SK-N-SH (cell line): ENCODE data around the gene CDC123. TPM values are rescaled to one million over a fixed set of nuclear protein-coding genes. Genes with fewer than 3 reads are reported as not detected.

ENCODE experiments used
- CTCF ChIA-PET: fragments of 300-600, 350-600 bp; formaldehyde crosslinking; extraction: SDS; loops from one replicate; lab custom pipeline; 2021; lab: Yijun Ruan, JAX
- POLR2A ChIA-PET: fragments of 350-600 bp; sonication (Branson Sonifier 250); formaldehyde crosslinking; extraction: SDS; loops from one replicate; lab custom pipeline; 2020; ENCODE audit warnings: antibody characterized with exemption, inconsistent platforms; lab: Yijun Ruan, JAX
- DNase-seq: peaks from one replicate; pipeline ENCODE4 v3.0.0; 2012
- H2AFZ ChIP-seq: fragments of 200-600 bp; sonication (generic); 2 replicates; pipeline ENCODE4 v1.8.1; 2016; ENCODE audit warnings: antibody characterized with exemption, mild to moderate bottlenecking, low read depth
- H3F3A ChIP-seq: fragments of 200-600 bp; sonication (generic); replicated peaks from 2 replicates; pipeline ENCODE3; 2016; ENCODE audit warnings: antibody characterized with exemption, mild to moderate bottlenecking; ENCODE audit not compliant: insufficient read depth
- H3K27ac ChIP-seq, 2 experiments: fragments of 200-500 bp in 1 of 2; fragments of 200-600 bp in 1 of 2; sonication (Bioruptor generic) in 1 of 2; sonication (generic), shearing (Covaris generic) in 1 of 2; 2 replicates each; pipeline versions ENCODE4 v1.5.1 to v1.6.1; 2014 to 2016; ENCODE audit warnings: low read depth in 2 of 2, inconsistent platforms in 1 of 2, low read length in 1 of 2, mild to moderate bottlenecking in 1 of 2, mixed read lengths in 1 of 2
- H3K27me3 ChIP-seq: fragments of 200-600 bp; sonication (generic), shearing (Covaris generic); 2 replicates; pipeline ENCODE4 v1.6.1; 2016; ENCODE audit warnings: mixed run types; ENCODE audit not compliant: insufficient read depth
- H3K36me3 ChIP-seq, 2 experiments: fragments of 200-500 bp in 1 of 2; fragments of 200-600 bp in 1 of 2; sonication (Bioruptor generic) in 1 of 2; sonication (generic) in 1 of 2; replicated peaks in 1 of 2; 2 replicates each; pipeline versions ENCODE3 to v1.5.1; 2014 to 2016; ENCODE audit warnings: low read length in 1 of 2, mild to moderate bottlenecking in 1 of 2; ENCODE audit not compliant: insufficient read depth in 2 of 2, control insufficient read depth in 1 of 2
- H3K4me1 ChIP-seq, 2 experiments: fragments of 200-500 bp in 1 of 2; fragments of 200-600 bp in 1 of 2; sonication (Bioruptor generic) in 1 of 2; sonication (generic), shearing (Covaris generic) in 1 of 2; 2 replicates each; pipeline versions ENCODE4 v1.5.1 to v1.6.1; 2014 to 2016; ENCODE audit warnings: low read depth in 1 of 2, low read length in 1 of 2, mixed run types in 1 of 2; ENCODE audit not compliant: insufficient read depth in 2 of 2, control insufficient read depth in 1 of 2
- H3K4me2 ChIP-seq: fragments of 200-600 bp; sonication (generic), shearing (Covaris generic); 2 replicates; pipeline ENCODE4 v1.6.1; 2017; ENCODE audit warnings: mixed run types
- H3K4me3 ChIP-seq, 2 experiments: fragments of 200-500 bp in 1 of 2; fragments of 200-600 bp in 1 of 2; sonication (Bioruptor generic) in 1 of 2; sonication (generic), shearing (Covaris generic) in 1 of 2; 2 replicates each; pipeline versions ENCODE4 v1.5.1 to v1.8.1; 2014 to 2016; ENCODE audit warnings: low read depth in 2 of 2, inconsistent platforms in 1 of 2, low read length in 1 of 2, mild to moderate bottlenecking in 1 of 2, mixed read lengths in 1 of 2, moderate library complexity in 1 of 2
- H3K79me2 ChIP-seq: fragments of 200-600 bp; sonication (generic); 2 replicates; pipeline ENCODE4 v1.8.1; 2017; ENCODE audit warnings: mild to moderate bottlenecking; ENCODE audit not compliant: insufficient read depth
- H3K9ac ChIP-seq: fragments of 200-600 bp; sonication (generic); 2 replicates; pipeline ENCODE4 v1.6.1; 2017; ENCODE audit warnings: mixed run types
- H3K9me2 ChIP-seq: fragments of 200-600 bp; sonication (generic); 2 replicates; pipeline ENCODE4 v1.6.1; 2017; ENCODE audit warnings: mixed run types
- H3K9me3 ChIP-seq: fragments of 200-600 bp; sonication (generic); 2 replicates; pipeline ENCODE4 v1.6.1; 2017; ENCODE audit warnings: mixed run types, mild to moderate bottlenecking, moderate library complexity
- H4K20me1 ChIP-seq: fragments of 200-600 bp; sonication (generic); 2 replicates; pipeline ENCODE4 v1.6.1; 2017; ENCODE audit warnings: mild to moderate bottlenecking, mixed run types; ENCODE audit not compliant: insufficient read depth
- CTCF ChIP-seq: fragments of 200-600 bp; sonication (generic); IDR thresholded peaks from 2 replicates; pipeline ENCODE4 v1.6.1; 2017; ENCODE audit warnings: antibody characterized with exemption, mild to moderate bottlenecking, moderate library complexity
- EZH2phosphoT487 ChIP-seq: fragments of 200-600 bp; sonication (generic); IDR thresholded peaks from 2 replicates; pipeline ENCODE4 v1.6.1; 2017; ENCODE audit warnings: low read depth, mixed run types, mild to moderate bottlenecking, antibody characterized with exemption, moderate library complexity, borderline replicate concordance
- FOSL2 ChIP-seq: IDR thresholded peaks from 2 replicates; pipeline ENCODE4 v1.4.0; 2012; ENCODE audit warnings: low read depth, mild to moderate bottlenecking, moderate library complexity, borderline replicate concordance
- FOXM1 ChIP-seq: IDR thresholded peaks from 2 replicates; pipeline ENCODE4 v1.4.0; 2012; ENCODE audit warnings: low read depth, mild to moderate bottlenecking
- IRF3 ChIP-seq: fragments of 150-350 bp; IDR thresholded peaks from 2 replicates; pipeline ENCODE4 v1.6.1; 2016; ENCODE audit warnings: mild to moderate bottlenecking, low read depth, low read length
- PBX3 ChIP-seq: IDR thresholded peaks from 2 replicates; pipeline ENCODE4; 2012
- POLR2AphosphoS5 ChIP-seq: IDR thresholded peaks from 2 replicates; pipeline ENCODE4 v1.6.1; 2012; ENCODE audit warnings: low read depth, low read length
- RCOR1 ChIP-seq: fragments of 150-350 bp; IDR thresholded peaks from 2 replicates; pipeline ENCODE4 v1.6.1; 2017; ENCODE audit warnings: antibody characterized with exemption, low read length
- TAF1 ChIP-seq: IDR thresholded peaks from 2 replicates; pipeline ENCODE4 v1.6.1; 2012; ENCODE audit warnings: low read depth, mild to moderate bottlenecking, low read length, moderate library complexity, borderline replicate concordance
- USF2 ChIP-seq: fragments of 150-350 bp; IDR thresholded peaks from 2 replicates; pipeline ENCODE4 v1.6.1; 2017; ENCODE audit warnings: antibody characterized with exemption, low read length, low read depth, borderline replicate concordance
- YY1 ChIP-seq: IDR thresholded peaks from 2 replicates; pipeline ENCODE4 v1.4.0; 2012; ENCODE audit warnings: low read depth, mild to moderate bottlenecking
- WGBS: methylation state at CpG from one replicate; pipeline ENCODE4 v1.1.6; 2017; ENCODE audit warnings: low lambda C conversion rate; 5-methylcytosine and 5-hydroxymethylcytosine counted together
- polyA plus RNA-seq, 3 experiments: library from polyadenylated mRNA; depleted of rRNA; stranded (reverse); fragments of >200 nt; gene quantifications; 2 replicates each; pipeline ENCODE4 v1.2.3, GENCODE V29; 2012
- TF ChIP-seq, protein P1 (sequence below): IDR thresholded peaks from 2 replicates; pipeline ENCODE4 v1.4.0; 2012; ENCODE audit warnings: low read depth, borderline replicate concordance
- TF ChIP-seq, protein P2 (sequence below): IDR thresholded peaks from 2 replicates; pipeline ENCODE4 v1.6.1; 2012; ENCODE audit warnings: mild to moderate bottlenecking, low read depth, low read length, moderate library complexity

Gene CDC123
- polyA plus RNA-seq, 1 of the 3 experiments (the other 2 are of a cell fraction): 139 TPM

DNA sequence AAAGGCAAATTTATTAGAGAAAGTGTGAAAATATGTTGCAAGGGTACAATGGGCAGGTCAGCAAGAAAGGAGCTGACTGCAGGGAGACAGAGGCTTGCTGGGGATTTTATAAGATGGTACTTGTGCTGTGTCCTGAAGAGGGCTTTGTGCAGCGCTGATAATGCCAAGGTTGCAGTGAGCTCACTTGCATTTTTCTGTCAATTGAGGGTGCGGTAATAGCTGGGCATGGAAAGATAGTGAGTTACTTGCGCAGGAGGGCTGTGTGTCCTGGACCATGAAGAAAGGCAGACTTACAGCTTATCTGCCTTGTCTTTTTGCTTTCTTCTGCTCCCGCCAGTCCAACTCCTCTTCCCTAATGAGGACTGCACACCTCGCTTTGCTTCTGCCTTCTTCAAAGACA lies 12.5 kb downstream of the CDC123 start (continued):
- TF ChIP-seq, protein P1, sequence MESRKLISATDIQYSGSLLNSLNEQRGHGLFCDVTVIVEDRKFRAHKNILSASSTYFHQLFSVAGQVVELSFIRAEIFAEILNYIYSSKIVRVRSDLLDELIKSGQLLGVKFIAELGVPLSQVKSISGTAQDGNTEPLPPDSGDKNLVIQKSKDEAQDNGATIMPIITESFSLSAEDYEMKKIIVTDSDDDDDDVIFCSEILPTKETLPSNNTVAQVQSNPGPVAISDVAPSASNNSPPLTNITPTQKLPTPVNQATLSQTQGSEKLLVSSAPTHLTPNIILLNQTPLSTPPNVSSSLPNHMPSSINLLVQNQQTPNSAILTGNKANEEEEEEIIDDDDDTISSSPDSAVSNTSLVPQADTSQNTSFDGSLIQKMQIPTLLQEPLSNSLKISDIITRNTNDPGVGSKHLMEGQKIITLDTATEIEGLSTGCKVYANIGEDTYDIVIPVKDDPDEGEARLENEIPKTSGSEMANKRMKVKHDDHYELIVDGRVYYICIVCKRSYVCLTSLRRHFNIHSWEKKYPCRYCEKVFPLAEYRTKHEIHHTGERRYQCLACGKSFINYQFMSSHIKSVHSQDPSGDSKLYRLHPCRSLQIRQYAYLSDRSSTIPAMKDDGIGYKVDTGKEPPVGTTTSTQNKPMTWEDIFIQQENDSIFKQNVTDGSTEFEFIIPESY: no peak

GRCh38 chr10:12212454-12212853 lies 16.5 kb downstream of the CDC123 start:
- Histone ChIP-seq H3K36me3 (peaks cover 66 to 81% of the 10 kb centered on the region in 2 experiments), H3K4me3 (no peak overlapping the region), H3K9ac (no peak overlapping the region), H3K9me2 (no peaks in the 10 kb centered on the region), H2AFZ (no peak overlapping the region), H3K9me3 (no peaks in the 10 kb centered on the region), H3K27me3 (no peaks in the 10 kb centered on the region), H3F3A (peaks cover 30% of the 10 kb centered on the region), H4K20me1 (no peaks in the 10 kb centered on the region; the same call in 1 of the 2 replicates), H3K4me2 (no peak overlapping the region), H3K4me1 (peaks cover 0 to 3% of the 10 kb centered on the region in 2 experiments; a peak in 2 of 4 replicates), H3K79me2 (peaks cover 27% of the 10 kb centered on the region), H3K27ac (no peak overlapping the region)
- DNase-seq: no peak
- ChIA-PET CTCF (interaction anchor here (1.3 to 6.0 kb wide), 2 partner anchors 13 to 52 kb away, joined by 4 to 78 read pairs; partner anchors contain the start of genes CDC123 and NUDT5), POLR2A (no interaction called here)
- TF ChIP-seq EZH2phosphoT487 (no peak), IRF3 (no peak), FOXM1 (no peak), TAF1 (no peak), FOSL2 (no peak), USF2 (no peak), PBX3 (no peak), RCOR1 (no peak), CTCF (no peak), POLR2AphosphoS5 (no peak), YY1 (no peak)
- TF ChIP-seq, protein P2, sequence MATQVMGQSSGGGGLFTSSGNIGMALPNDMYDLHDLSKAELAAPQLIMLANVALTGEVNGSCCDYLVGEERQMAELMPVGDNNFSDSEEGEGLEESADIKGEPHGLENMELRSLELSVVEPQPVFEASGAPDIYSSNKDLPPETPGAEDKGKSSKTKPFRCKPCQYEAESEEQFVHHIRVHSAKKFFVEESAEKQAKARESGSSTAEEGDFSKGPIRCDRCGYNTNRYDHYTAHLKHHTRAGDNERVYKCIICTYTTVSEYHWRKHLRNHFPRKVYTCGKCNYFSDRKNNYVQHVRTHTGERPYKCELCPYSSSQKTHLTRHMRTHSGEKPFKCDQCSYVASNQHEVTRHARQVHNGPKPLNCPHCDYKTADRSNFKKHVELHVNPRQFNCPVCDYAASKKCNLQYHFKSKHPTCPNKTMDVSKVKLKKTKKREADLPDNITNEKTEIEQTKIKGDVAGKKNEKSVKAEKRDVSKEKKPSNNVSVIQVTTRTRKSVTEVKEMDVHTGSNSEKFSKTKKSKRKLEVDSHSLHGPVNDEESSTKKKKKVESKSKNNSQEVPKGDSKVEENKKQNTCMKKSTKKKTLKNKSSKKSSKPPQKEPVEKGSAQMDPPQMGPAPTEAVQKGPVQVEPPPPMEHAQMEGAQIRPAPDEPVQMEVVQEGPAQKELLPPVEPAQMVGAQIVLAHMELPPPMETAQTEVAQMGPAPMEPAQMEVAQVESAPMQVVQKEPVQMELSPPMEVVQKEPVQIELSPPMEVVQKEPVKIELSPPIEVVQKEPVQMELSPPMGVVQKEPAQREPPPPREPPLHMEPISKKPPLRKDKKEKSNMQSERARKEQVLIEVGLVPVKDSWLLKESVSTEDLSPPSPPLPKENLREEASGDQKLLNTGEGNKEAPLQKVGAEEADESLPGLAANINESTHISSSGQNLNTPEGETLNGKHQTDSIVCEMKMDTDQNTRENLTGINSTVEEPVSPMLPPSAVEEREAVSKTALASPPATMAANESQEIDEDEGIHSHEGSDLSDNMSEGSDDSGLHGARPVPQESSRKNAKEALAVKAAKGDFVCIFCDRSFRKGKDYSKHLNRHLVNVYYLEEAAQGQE: no peak
- TF ChIP-seq, protein P1: no peak
- WGBS: 96% methylated on average over 3 of the region's 3 CpGs
